ENCODE results near the gene TCF21.
"Not testable (repeated sequence)": the region's sequence is repeated elsewhere in the genome, so short reads cannot be mapped to it uniquely, and the experiment has no call there.

Gene TCF21

DNA sequence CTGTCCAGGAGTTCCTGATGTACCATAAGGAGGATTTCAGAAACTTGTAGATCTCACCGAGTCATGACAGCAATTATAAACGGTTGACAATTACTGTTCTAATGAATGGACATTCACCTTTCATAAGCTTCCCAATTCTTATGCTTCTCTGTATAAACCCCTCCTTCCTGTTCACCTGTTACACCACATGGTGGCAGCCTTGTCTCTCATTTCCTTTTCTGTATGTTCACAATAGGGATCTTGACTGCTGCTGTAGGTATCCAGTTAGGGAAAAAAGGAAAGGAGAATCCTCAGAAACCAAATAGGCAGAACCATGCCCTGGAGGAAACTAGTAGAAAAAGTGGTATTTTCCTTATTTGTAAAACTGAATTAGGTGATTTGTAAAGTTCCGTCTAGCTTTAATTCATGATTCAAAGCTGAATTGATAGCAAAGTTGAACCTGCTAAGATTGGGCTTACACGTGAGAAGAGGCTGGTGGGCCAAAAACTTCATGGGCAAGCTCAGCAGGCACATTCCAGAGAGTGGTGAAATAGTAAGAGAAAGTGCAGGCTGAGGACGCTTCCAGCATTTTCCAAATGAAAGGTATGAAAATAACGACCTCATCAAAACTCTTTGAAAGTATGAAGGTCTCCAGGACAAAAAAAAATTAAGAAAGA is 35.2 kb downstream of the TCF21 start:
- peak; percentile 79 for DNase-seq (ENCODE audit: low spot score)

DNA sequence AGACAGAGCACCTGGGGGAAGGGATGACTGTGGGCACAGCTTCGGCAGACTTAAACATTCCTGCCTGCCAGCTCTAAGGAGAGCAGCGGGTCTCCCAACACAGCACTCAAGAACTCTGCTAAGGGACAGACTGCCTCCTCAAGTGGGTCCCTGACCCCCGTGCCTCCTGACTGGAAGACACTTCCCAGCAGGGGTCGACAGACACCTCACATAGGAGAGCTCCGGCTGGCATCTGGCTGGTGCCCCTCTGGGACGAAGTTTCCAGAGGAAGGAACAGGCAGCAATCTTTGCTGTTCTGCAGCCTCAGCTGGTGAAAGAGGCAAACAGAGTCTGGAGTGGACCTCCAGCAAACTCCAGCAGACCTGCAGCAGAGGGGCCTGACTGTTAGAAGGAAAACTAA is 42.3 kb downstream of the TCF21 start:
- not testable (repeated sequence) for DNase-seq (ENCODE audit: low spot score)

DNA sequence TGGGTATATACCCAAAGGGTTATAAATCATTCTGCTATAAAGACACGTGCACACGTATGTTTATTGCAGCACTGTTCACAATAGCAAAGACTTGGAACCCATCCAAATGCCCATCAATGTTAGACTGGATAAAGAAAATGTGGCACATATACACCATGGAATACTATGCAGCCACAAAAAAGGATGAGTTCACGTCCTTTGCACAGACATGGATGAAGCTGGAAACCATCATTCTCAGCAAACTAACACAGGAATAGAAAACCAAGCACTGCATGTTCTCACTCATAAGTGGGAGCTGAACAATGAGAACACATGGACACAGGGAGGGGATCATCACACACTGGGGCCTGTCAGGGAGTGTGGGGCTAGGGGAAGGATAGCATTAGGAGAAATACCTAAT is 47.4 kb downstream of the TCF21 start:
- DNase-seq (ENCODE audit: low spot score), result not testable (repeated sequence)

DNA sequence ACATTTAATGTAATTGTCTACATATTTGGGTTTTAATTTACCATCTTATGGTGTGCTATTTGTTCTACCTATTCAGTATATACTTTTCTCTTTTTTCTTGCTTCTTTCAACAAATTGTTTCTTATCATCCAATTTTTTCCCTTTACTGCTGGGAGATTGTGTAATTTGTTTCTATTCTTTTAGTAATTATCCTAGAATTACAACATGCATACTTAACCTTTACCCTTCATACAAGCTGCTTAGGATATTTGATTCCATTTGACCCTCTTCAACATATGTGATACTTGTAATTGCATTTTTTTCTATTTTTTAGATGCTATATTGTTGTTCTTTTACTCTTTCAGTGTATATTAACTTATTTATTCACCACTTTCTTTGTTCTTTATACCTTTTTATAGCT is 49.0 kb downstream of the TCF21 start:
- no peak for DNase-seq (ENCODE audit: low spot score)

DNA sequence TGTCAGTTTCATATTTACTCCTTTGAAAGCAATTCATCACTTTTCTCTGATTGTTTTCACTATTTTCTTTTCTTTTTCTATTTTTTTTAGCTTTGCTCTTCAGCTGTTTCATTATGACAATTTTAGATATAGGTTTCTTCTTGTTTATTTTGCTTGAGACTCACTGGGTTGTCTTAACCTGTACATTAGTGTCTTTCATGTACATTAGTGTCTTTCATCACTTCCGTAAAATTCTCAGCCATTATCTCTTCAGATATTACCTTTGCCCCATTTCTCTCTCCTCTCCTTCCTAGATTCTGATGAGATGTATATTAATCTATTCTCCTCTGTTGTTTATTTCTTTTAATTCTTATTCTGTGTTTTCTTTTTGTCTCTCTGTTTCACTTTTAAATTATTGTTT is 49.6 kb downstream of the TCF21 start:
- DNase-seq (ENCODE audit: low spot score), result no peak

DNA sequence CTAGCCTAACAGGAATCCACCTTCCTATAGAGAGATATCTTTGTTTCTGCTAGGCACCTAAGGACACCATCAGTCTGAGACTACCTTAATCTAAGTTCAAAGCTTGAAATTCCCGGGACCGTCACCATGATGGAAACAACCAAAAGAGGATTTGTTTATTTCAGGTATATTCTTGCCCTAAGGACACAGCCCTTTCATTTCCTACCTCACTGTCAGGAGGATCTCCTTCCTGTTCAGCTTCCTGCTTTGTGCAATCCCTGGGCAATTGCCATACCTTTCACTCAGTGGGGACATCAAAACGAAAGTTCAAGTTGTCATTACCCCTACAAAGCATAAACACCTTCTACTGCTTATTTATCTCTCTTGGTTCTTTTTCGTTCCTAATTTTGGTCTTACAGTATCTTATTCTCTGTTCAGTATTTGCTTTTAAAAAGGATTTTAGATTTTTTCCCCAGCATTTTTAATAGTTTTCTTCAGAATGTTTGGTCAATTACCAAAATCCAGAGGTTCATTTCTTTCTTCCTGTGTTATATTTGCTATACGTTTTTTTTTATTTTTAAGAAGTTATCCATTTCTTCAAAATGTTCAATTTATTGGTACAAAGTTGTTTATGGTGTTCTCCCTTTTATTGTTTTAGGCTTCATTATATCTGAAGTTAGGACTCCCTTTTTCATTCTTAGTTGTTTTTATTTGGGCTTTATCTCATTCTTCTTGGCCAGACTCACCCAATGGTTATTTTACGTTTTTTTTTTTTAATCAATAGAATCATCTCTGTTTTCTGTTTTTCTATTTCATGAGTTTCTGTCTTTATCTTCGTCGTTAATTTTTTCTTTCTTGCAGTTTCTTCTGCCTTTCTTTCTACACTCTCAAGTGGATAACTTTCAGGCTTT is 51.1 kb downstream of the TCF21 start:
- DNase-seq (ENCODE audit: low spot score), result no peak
